GM12878 (cell line): Measurements from ENCODE around the gene MACROD2. TPM values are rescaled to one million over a fixed set of nuclear protein-coding genes. Genes with fewer than 3 reads are reported as not detected.

Experiments
- ATAC-seq: fragments of 200-7000 bp; cut with Tn5 transposase; 3 replicates; pipeline ENCODE4 v1.9.1; 2020; ENCODE audit warnings: mild to moderate bottlenecking, moderate library complexity
- BruUV-seq: library from RNA; stranded (reverse); fragments of 400-500 nt; replicated peaks from 2 replicates; lab custom pipeline; 2021; lab: Mats Ljungman, UMichigan
- CTCF ChIA-PET: fragments of 300-600 bp; sonication (Branson Sonifier 250); formaldehyde crosslinking; extraction: SDS; loops from one replicate; lab custom pipeline; 2021; ENCODE audit warnings: inconsistent platforms; lab: Yijun Ruan, JAX
- POLR2A ChIA-PET: fragments of 350-600 bp; formaldehyde crosslinking; extraction: SDS; loops from one replicate; lab custom pipeline; 2021; ENCODE audit warnings: inconsistent platforms; lab: Charles Lee
- RAD21 ChIA-PET: fragments of 300-600 bp; sonication (Branson Sonifier 250); formaldehyde crosslinking; loops from one replicate; lab custom pipeline; 2023; ENCODE audit warnings: antibody characterized with exemption; ENCODE audit not compliant: unreplicated experiment; lab: Charles Lee
- SMC1A ChIA-PET: fragments of 300-600 bp; sonication (Branson Sonifier 250); formaldehyde crosslinking; loops from one replicate; lab custom pipeline; 2023; ENCODE audit not compliant: unreplicated experiment, uncharacterized antibody; lab: Charles Lee
- DNase-seq: peaks from one replicate; pipeline ENCODE4 v3.0.0-alpha.2; 2011; ENCODE audit warnings: low read depth, low spot score
- FAIRE-seq: peaks from 3 replicates; lab custom pipeline; 2011; peaks lifted over from hg19 to GRCh38; lab: Jason Lieb, UNC
- H2AFZ ChIP-seq: 2 replicates; pipeline ENCODE4 v1.6.0; 2011; ENCODE audit warnings: low read depth, low read length, control low read depth; ENCODE audit not compliant: control insufficient read depth
- H3K27ac ChIP-seq: 2 replicates; pipeline ENCODE4 v1.5.1; 2011; ENCODE audit warnings: control low read depth; ENCODE audit not compliant: control insufficient read depth, insufficient read depth
- H3K27me3 ChIP-seq, 2 experiments: replicated peaks in 1 of 2; 2 replicates each; pipeline versions ENCODE4 v1.6.0 to v1.6.1; 2011; ENCODE audit warnings: low read length in 1 of 2; ENCODE audit not compliant: control insufficient read depth in 2 of 2, insufficient read depth in 2 of 2
- H3K36me3 ChIP-seq, 2 experiments: 2 replicates each; pipeline ENCODE4 v1.5.1; 2011; ENCODE audit warnings: low read length in 1 of 2; ENCODE audit not compliant: control insufficient read depth in 2 of 2, insufficient read depth in 2 of 2
- H3K4me1 ChIP-seq: 2 replicates; pipeline ENCODE4 v1.6.1; 2011; ENCODE audit warnings: mild to moderate bottlenecking, low read length, moderate library complexity, mixed read lengths; ENCODE audit not compliant: control insufficient read depth, insufficient read depth
- H3K4me2 ChIP-seq: 2 replicates; pipeline ENCODE4 v1.6.0; 2011; ENCODE audit warnings: control low read depth; ENCODE audit not compliant: control insufficient read depth, insufficient read depth
- H3K4me3 ChIP-seq: fragments of 200-600 bp; sonication (generic); 2 replicates; pipeline ENCODE4 v1.5.1; 2016
- H3K79me2 ChIP-seq: 2 replicates; pipeline ENCODE4 v1.6.0; 2011; ENCODE audit warnings: low read length; ENCODE audit not compliant: control insufficient read depth, insufficient read depth
- H3K9ac ChIP-seq: 2 replicates; pipeline ENCODE4 v1.8.0; 2011; ENCODE audit warnings: low read length, control low read depth, mixed read lengths; ENCODE audit not compliant: control insufficient read depth, insufficient read depth
- H3K9me3 ChIP-seq: replicated peaks from 3 replicates; pipeline ENCODE4 v1.5.1; 2011; ENCODE audit warnings: mild to moderate bottlenecking, low read length; ENCODE audit not compliant: control insufficient read depth, insufficient read depth
- H4K20me1 ChIP-seq: 2 replicates; pipeline ENCODE4 v1.6.0; 2011; ENCODE audit not compliant: control insufficient read depth, insufficient read depth
- CBFB ChIP-seq: IDR thresholded peaks from 2 replicates; pipeline ENCODE4 v1.6.1; 2016; ENCODE audit warnings: antibody characterized with exemption, low read depth
- CHD4 ChIP-seq: fragments of 200-600 bp; sonication (generic); IDR thresholded peaks from 2 replicates; pipeline ENCODE4 v1.6.1; 2016; ENCODE audit warnings: mild to moderate bottlenecking
- CREB1 ChIP-seq: IDR thresholded peaks from 2 replicates; pipeline ENCODE4 v1.6.1; 2012; ENCODE audit warnings: low read depth, mild to moderate bottlenecking, inconsistent platforms
- EGR1 ChIP-seq, 2 experiments: IDR thresholded peaks; 1 replicate in 1 of 2; 2 replicates in 1 of 2; pipeline ENCODE4 v1.6.1; 2011 to 2012; ENCODE audit warnings: low read depth in 2 of 2, low read length in 2 of 2, borderline replicate concordance in 1 of 2, mild to moderate bottlenecking in 1 of 2, moderate library complexity in 1 of 2
- FOS ChIP-seq: IDR thresholded peaks from 3 replicates; pipeline ENCODE4 v1.6.1; 2011; ENCODE audit warnings: borderline replicate concordance; ENCODE audit not compliant: insufficient read length; ENCODE audit errors: extremely low read depth
- HCFC1 ChIP-seq: fragments of 150-350 bp; IDR thresholded peaks from 2 replicates; pipeline ENCODE4 v1.6.1; 2014; ENCODE audit warnings: low read length
- IKZF1 ChIP-seq: fragments of 450-650 bp; conservative IDR thresholded peaks from 2 replicates; pipeline ENCODE4 v1.6.1; 2017; ENCODE audit warnings: antibody characterized with exemption, mild to moderate bottlenecking
- IKZF2 ChIP-seq, 2 experiments: fragments of 450-650 bp; IDR thresholded peaks; 2 replicates each; pipeline ENCODE4 v1.6.1; 2017; ENCODE audit warnings: mild to moderate bottlenecking in 2 of 2, moderate library complexity in 2 of 2
- KAT2A ChIP-seq: conservative IDR thresholded peaks from 2 replicates; pipeline ENCODE4 v1.6.1; 2011; ENCODE audit warnings: low read depth, low read length; ENCODE audit not compliant: control insufficient read depth
- KDM1A ChIP-seq: fragments of 200-600 bp; sonication (generic); IDR thresholded peaks from 2 replicates; pipeline ENCODE4 v1.6.1; 2016; ENCODE audit warnings: borderline replicate concordance
- KLF5 ChIP-seq: fragments of 450-650 bp; IDR thresholded peaks from 2 replicates; pipeline ENCODE4 v1.6.1; 2014; ENCODE audit warnings: mild to moderate bottlenecking; ENCODE audit not compliant: partially characterized antibody
- MYC ChIP-seq: IDR thresholded peaks from 2 replicates; pipeline ENCODE4 v1.6.1; 2011; ENCODE audit warnings: mild to moderate bottlenecking, low read length, moderate library complexity, inconsistent platforms; ENCODE audit not compliant: insufficient read depth, insufficient replicate concordance, insufficient read length, severe bottlenecking
- POLR2AphosphoS5 ChIP-seq: IDR thresholded peaks from 2 replicates; pipeline ENCODE4 v1.6.1; 2011; ENCODE audit warnings: mild to moderate bottlenecking, low read length, inconsistent platforms
- RBBP5 ChIP-seq: fragments of 200-600 bp; sonication (generic); conservative IDR thresholded peaks from 2 replicates; pipeline ENCODE4 v1.6.1; 2016
- RFX5 ChIP-seq: IDR thresholded peaks from 2 replicates; pipeline ENCODE4 v1.6.1; 2011; ENCODE audit warnings: low read depth, low read length, improper control_type of control experiment
- SMARCA5 ChIP-seq: fragments of 450-650 bp; IDR thresholded peaks from 2 replicates; pipeline ENCODE4 v1.6.1; 2017; ENCODE audit warnings: mild to moderate bottlenecking
- SUZ12 ChIP-seq: fragments of 200-600 bp; sonication (generic); IDR thresholded peaks from one replicate; pipeline ENCODE4 v1.6.1; 2018; ENCODE audit warnings: antibody characterized with exemption, mild to moderate bottlenecking; ENCODE audit not compliant: unreplicated experiment
- TAF1 ChIP-seq: IDR thresholded peaks from 2 replicates; pipeline ENCODE4 v1.6.1; 2011; ENCODE audit warnings: mild to moderate bottlenecking, low read depth, low read length, borderline replicate concordance
- TBL1XR1 ChIP-seq: IDR thresholded peaks from 2 replicates; pipeline ENCODE4 v1.6.1; 2012; ENCODE audit warnings: low read depth, low read length, improper control_type of control experiment
- ZNF384 ChIP-seq: IDR thresholded peaks from 2 replicates; pipeline ENCODE4 v1.6.1; 2012; ENCODE audit warnings: low read depth, mild to moderate bottlenecking, low read length, improper control_type of control experiment, borderline replicate concordance
- ZNF687 ChIP-seq: fragments of 450-650 bp; IDR thresholded peaks from 2 replicates; pipeline ENCODE4 v1.6.1; 2017; ENCODE audit warnings: mild to moderate bottlenecking, moderate library complexity
- WGBS: methylation state at CpG from one replicate; pipeline ENCODE4 v1.1.6; 2016; ENCODE audit warnings: low lambda C conversion rate; ENCODE audit not compliant: insufficient replicate concordance, insufficient coverage; ENCODE audit errors: missing lambda C conversion rate; 5-methylcytosine and 5-hydroxymethylcytosine counted together
- in situ Hi-C: fragments of 300-500 bp; cut with MboI; formaldehyde crosslinking; loops from 9 replicates; pipeline ENCODE4 v1.14.3; 2018; ENCODE audit warnings: mixed read lengths
- intact Hi-C: fragments of 100-400 bp; cut with micrococcal nuclease; formaldehyde crosslinking; loops from one replicate; pipeline ENCODE4 v1.14.2; 2022; ENCODE audit not compliant: unreplicated experiment
- polyA plus RNA-seq, 11 experiments: library from polyadenylated mRNA; depleted of rRNA in 4 of 11; unstranded in 6 of 11; stranded (reverse) in 5 of 11; fragments of >200 nt; fragmentation: Nextera tagmentation in 4 of 11; fragmentation: Illumina TruSeq in 1 of 11; extraction: Ambion mirVana in 4 of 11; extraction: Trizol in 1 of 11; gene quantifications; 1 replicate in 1 of 11; 2 replicates in 10 of 11; pipeline versions ENCODE4 v1.2.1 to v1.2.3, GENCODE V29; 2011 to 2016; ENCODE audit warnings: inconsistent platforms in 2 of 11, missing spikeins in 2 of 11, low read depth in 1 of 11
- total RNA-seq, 4 experiments: library from RNA; depleted of rRNA in 3 of 4; stranded (reverse); fragments of >200 nt in 3 of 4; fragmentation: Illumina TruSeq in 1 of 4; extraction: Trizol in 1 of 4; gene quantifications; 2 replicates each; pipeline versions ENCODE4 v1.2.1 to v1.2.3, GENCODE V29; 2013 to 2021

MACROD2 gene
- total and polyA plus RNA-seq, 10 of the 15 experiments (the other 5 are each of a cell fraction or from before 2014, with no cell fraction given) = 1.1 to 21.5 (median 2.2) TPM

DNA sequence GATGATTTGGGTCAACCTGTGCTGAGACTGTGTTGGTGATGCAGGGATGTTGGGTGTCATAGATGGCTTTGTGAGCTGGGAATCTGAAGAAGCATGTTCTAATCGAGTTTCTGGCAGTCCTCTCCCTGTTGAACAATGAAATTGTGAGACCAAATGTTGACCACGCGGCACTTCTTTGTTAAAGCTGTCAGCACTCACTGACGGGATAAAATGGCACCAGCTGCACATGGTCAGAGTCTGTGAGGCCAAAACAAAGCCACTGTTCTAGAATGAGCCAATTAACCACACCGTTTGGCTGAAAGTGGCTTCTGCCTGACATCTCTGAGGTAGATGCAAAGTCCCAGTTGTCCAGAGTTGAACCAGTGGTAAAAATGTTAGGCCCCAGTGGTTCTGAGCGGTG lies 2015.7 kb downstream of the MACROD2 start (continued):
- no peak for TF ChIP-seq ZNF687
- no peak for TF ChIP-seq TBL1XR1
- no peak for TF ChIP-seq KDM1A
- no peak for TF ChIP-seq KLF5
- no peak for TF ChIP-seq SUZ12

DNA sequence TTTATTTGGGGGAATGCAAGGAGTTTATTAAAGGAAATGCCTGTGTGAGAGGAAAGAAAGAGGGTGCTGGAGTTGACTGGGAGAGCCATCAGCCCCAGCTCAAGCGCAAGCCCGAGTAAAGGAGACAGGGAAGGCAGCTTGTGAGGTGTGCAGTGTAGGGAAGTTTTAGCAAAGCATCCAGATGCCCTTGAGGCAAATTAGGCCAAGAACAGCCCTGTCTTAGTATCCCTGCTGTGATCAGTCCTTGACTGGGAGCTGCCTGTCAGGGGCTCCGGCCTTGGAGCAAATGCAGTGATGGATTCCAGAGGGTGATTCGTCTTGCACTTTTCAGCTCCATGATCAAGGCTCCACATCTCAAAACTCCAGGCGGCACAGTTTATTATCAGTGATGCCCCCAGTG lies 2016.2 kb downstream of the MACROD2 start:
- in situ Hi-C loops (no loop called here), intact Hi-C loops (no loop called here)
- Histone ChIP-seq H4K20me1 (no peaks in the 10 kb centered on the region), H3K27ac (no peak overlapping the region), H2AFZ (no peak overlapping the region), H3K4me3 (no peak overlapping the region), H3K9me3 (no peaks in the 10 kb centered on the region), H3K79me2 (no peaks in the 10 kb centered on the region), H3K27me3 (no peaks in the 10 kb centered on the region), H3K4me1 (peaks cover 14% of the 10 kb centered on the region; the same call in 1 of the 2 replicates), H3K4me2 (no peak overlapping the region), H3K36me3 (no peaks in the 10 kb centered on the region), H3K9ac (no peak overlapping the region)
- ChIA-PET SMC1A (no interaction called here), RAD21 (no interaction called here), POLR2A (no interaction called here), CTCF (no interaction called here)
- no peak for FAIRE-seq
- no peak for ATAC-seq
- no peak for DNase-seq
- 62% methylated on average over 5 of the region's 5 CpGs for WGBS
- no TSS peak for BruUV-seq
- TF ChIP-seq RFX5 (no peak), IKZF1 (no peak), CHD4 (no peak), ZNF384 (no peak), FOS (no peak), SMARCA5 (no peak), MYC (no peak), POLR2AphosphoS5 (no peak), RBBP5 (no peak), EGR1 (IDR thresholded peaks at IDR 0.05; ENCODE audit: borderline replicate concordance in 1 of 2, low read depth in 2 of 2, low read length in 2 of 2) (no peak), IKZF2 (IDR thresholded peaks at IDR 0.05) (no peak), TAF1 (no peak), CBFB (no peak), CREB1 (no peak), HCFC1 (no peak), KAT2A (no peak)
